Stimulated activated naive B cell treated with anti-CD40 and anti-IgM and Interleukin-4, amounts not matched to agents 10 μg/mL and 1 μg/mL and 100 μg/mL, for 72 hours (primary cell): ENCODE results near the gene PREX1.

Experiments
- ATAC-seq, 2 donors: fragments of 150-1000 bp; cut with Tn5 transposase; replicated peaks; 2 replicates each; pipeline ENCODE4 v1.10.0; 2021; ENCODE audit warnings: moderate library complexity in 1 of 2
- DNase-seq: peaks from one replicate; pipeline ENCODE4 v3.0.0; 2021
- H3K27ac Mint-ChIP-seq: one replicate; pipeline ENCODE4 v1.8.0; 2022; ENCODE audit warnings: mild to moderate bottlenecking, mixed read lengths
- H3K27me3 Mint-ChIP-seq, 2 donors: one replicate each; pipeline ENCODE4 v1.8.0; 2022; ENCODE audit warnings: mixed read lengths in 2 of 2
- H3K36me3 Mint-ChIP-seq, 2 donors: one replicate each; pipeline ENCODE4 v1.8.0; 2022; ENCODE audit warnings: mixed read lengths in 2 of 2, mild to moderate bottlenecking in 1 of 2
- H3K4me1 Mint-ChIP-seq, 2 donors: one replicate each; pipeline ENCODE4 v1.8.0; 2022; ENCODE audit warnings: mixed read lengths in 2 of 2, mild to moderate bottlenecking in 1 of 2
- H3K4me3 Mint-ChIP-seq, 2 donors: one replicate each; pipeline ENCODE4 v1.8.0; 2022; ENCODE audit warnings: mild to moderate bottlenecking in 2 of 2, mixed read lengths in 2 of 2, moderate library complexity in 1 of 2
- H3K9me3 Mint-ChIP-seq, 2 donors: one replicate each; pipeline ENCODE4 v1.8.0; 2022; ENCODE audit warnings: mixed read lengths in 2 of 2, mild to moderate bottlenecking in 1 of 2

Gene PREX1

DNA sequence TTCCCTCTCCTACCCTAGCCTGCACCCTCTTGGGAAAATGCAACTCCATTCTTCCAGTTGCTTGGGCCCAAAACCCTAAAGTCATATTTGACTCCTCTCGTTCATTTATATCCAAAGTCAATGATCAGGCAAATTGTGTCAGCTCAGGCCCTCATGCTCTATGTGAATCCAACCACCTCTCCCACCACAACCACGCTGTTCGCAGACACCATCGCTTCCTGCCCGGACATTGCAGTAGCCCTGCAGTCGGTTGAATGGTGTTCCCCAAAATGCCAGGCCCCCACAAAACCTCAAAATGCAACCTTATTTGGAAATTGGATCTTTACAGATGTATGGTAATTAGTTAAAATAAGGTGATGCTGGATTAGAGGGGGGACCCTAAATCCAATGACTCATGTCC is 98.3 kb downstream of the PREX1 start:
- no peak for ATAC-seq
- H3K27me3 Mint-ChIP-seq: no peaks in the 10 kb centered on the region
- H3K4me1 Mint-ChIP-seq: peaks cover 23 to 26% of the 10 kb centered on the region in 2 donors
- H3K9me3 Mint-ChIP-seq: peaks cover 0 to 3% of the 10 kb centered on the region in 2 donors
- peak overlapping the region; percentile 63 for H3K27ac Mint-ChIP-seq
- no peak overlapping the region for H3K4me3 Mint-ChIP-seq
- no peak for DNase-seq
- H3K36me3 Mint-ChIP-seq: peaks cover 52 to 77% of the 10 kb centered on the region in 2 donors

DNA sequence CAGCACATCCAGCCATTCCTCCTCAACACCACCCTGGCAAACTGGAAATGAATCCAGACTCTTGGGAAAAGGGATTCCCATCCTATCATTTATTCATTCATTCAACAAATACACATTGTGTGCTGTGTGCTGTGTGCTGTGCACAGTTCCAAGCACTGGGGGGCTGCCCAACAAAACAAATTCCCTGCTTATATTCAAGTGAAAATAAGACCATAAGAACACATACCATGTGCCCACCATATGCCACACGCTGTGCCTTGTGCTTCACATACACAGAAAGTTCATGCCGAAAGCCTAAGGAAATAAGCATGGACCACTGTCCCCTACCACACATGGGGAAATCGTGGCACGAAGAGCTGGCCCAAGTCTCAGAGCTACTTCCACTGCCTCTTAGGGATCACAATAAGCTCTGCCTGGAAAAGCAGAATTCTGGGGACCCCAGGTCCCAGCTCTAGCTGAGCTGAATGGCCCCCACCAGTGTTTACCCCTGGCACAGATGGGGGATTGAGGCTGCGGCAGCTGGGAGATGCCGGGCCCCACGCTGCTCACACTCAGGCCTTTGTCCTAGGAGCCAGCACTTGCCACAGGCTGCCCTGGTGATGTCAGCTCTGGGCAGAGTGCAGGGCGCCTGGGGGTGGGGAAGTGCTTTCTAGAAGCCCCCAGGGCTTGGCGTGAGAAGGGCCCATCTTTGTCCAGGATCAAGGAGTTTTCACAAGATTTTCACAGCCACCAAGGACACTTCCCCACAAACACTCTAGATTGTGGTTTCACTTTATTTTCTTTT is 99.6 kb downstream of the PREX1 start:
- Mint-ChIP-seq H3K9me3 (peaks cover 0 to 3% of the 10 kb centered on the region in 2 donors), H3K27me3 (no peaks in the 10 kb centered on the region), H3K36me3 (peaks cover 43 to 72% of the 10 kb centered on the region in 2 donors), H3K4me1 (peaks cover 30 to 37% of the 10 kb centered on the region in 2 donors), H3K4me3 (no peak overlapping the region), H3K27ac (peak overlapping the region; percentile 47)
- DNase-seq (no peak), ATAC-seq (no peak)

DNA sequence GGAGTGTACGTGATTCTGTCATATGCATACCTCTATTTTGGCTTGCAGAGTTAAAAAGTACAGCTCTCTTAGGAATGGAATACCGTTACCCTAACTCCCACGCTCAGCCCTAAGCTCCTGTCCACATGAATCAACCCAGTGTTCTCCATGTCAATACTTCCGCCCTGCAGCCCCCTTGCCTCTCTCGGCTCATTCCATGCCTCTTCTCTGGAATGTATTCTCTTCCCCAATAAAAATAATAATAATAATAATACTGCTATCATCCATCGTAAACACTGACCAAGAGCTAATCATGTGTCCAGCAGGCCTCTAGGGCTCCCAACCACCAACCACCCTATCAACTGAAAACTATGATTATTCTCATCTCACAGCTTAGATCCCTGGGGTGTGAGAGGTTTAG is 100.6 kb downstream of the PREX1 start:
- Mint-ChIP-seq H3K36me3 (peaks cover 39 to 68% of the 10 kb centered on the region in 2 donors), H3K4me1 (peaks cover 39 to 47% of the 10 kb centered on the region in 2 donors), H3K27me3 (no peaks in the 10 kb centered on the region), H3K4me3 (no peak overlapping the region), H3K9me3 (peaks cover 0 to 3% of the 10 kb centered on the region in 2 donors), H3K27ac (no peak overlapping the region)
- DNase-seq: no peak
- no peak for ATAC-seq

DNA sequence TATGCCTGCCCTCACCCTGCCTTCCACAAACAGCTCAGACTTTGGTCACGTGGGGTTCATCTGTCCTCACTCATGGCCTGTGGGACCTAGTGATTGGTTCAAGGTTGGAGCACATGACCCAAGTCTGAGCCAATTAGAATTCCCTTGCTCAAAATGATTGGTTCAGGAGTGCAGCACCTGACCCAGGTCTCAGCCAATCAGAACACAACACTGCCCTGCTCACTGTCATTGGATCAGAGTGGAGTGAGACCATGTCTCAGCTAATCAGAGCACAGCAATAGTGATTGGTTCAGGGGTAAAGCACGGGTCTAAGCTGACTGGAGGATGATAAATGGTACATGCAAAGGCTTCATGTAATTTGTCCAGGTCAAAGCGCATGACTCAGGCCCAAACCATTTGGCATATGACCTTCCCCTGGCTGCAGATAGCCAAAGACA is 102.2 kb downstream of the PREX1 start:
- ATAC-seq (no peak), DNase-seq (no peak)
- Mint-ChIP-seq H3K27me3 (no peaks in the 10 kb centered on the region), H3K36me3 (peaks cover 41 to 69% of the 10 kb centered on the region in 2 donors), H3K9me3 (peaks cover 4 to 6% of the 10 kb centered on the region in 2 donors), H3K4me1 (peaks cover 52 to 56% of the 10 kb centered on the region in 2 donors), H3K4me3 (no peak overlapping the region), H3K27ac (peak overlapping the region; percentile 47)

DNA sequence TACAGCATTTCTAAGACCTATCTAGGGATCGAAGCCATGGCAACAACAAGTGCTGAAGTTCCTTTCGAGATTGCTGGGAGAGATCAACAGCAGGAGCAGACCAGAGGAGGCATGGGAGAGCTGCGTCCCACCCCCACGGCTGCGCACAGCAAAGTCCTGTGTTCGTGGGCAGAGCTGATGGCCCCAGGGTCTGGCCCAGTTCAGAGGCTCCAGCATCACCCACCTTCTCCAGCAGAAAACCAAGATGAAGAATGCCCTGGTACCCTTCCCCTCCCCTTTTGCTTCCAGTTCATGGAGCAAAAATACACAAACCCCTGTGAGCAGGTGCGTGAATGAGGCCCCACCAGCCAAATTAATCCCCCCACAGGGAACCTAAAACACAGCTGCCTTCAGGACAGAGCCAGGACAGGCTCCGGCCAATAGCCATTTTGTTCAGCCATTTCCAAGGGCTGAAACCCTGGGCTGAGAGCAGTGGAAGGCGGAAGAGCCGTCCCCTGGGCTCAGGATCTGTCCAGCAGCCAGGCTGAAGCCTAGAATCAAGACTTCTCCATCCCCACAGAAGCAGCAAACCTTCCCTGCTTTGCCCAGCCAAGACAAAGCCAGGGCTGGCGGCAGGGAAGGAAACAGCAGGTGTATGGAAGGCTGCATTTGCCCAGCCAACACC is 102.8 kb downstream of the PREX1 start:
- no peak overlapping the region for H3K4me3 Mint-ChIP-seq
- peaks cover 52 to 56% of the 10 kb centered on the region in 2 donors for H3K4me1 Mint-ChIP-seq
- DNase-seq (no peak), ATAC-seq (no peak)
- H3K36me3 Mint-ChIP-seq: peaks cover 41 to 70% of the 10 kb centered on the region in 2 donors
- peaks cover 4 to 7% of the 10 kb centered on the region in 2 donors for H3K9me3 Mint-ChIP-seq
- H3K27me3 Mint-ChIP-seq: no peaks in the 10 kb centered on the region
- H3K27ac Mint-ChIP-seq: no peak overlapping the region

DNA sequence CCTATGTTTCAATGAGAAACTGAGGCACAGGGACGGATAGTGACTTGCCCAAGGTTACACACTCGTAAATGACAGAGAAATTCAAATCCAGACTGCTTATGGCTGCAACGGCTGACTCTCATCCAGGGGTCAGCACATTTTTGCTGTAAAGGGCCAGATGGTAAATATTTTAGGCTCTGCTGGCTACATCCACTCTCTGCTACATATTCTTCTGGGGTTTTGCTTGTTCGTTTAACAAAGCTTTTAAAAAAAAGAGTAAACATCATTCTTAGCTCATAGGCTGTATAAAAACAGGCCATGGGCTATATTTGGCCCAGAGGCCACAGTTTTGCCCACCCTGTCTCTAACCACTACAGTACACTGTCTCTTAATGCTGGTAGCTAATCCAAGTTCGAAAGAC is 103.4 kb downstream of the PREX1 start:
- no peak for ATAC-seq
- H3K36me3 Mint-ChIP-seq: peaks cover 40 to 69% of the 10 kb centered on the region in 2 donors
- DNase-seq: no peak

DNA sequence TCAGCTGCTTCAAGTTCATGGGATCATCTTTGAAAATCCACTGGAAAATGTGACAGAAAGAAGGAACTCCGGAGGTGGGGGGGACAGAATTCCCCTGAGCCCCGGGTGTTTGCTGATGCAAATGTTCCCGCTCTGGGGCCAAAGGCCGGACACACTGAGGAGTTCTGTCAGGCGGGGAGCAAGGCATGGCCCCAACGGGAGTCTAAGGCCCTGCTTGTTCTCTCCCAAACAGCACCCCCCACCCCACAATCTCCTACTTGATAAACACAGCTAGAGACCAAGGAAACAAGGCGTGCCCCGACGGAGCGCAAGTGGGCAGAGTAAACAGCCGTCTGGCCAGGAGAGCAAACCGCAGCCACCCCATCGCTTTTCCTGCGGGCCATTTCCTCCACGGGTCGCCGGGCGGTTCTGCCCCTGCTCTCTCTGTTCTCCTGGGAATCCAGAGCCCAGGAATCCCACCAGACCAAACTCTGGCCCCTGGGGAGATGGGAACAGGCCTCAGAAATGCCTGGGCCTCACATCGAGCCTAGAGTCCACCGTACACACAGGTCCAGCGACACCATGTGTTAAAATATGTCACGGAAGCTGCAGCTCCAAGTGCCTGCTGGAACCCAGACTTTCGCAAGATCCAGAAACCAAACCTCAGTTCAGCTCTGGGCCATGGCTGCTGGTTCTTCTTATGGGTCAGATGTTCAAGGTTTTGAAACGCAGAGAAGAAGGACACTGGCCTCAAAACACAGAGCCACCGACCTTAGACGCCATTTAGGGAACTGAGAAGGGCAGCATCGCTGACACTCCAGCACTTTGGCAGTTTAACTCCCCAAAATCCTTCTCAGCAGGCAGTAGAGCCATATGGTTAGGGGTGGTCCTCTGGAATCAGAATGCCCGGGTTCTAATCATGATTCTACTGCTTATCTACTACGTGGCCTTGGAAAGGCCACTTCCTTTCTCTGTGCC is 104.2 kb downstream of the PREX1 start:
- Mint-ChIP-seq H3K27ac (peak overlapping the region; percentile 93), H3K4me1 (peaks cover 57 to 63% of the 10 kb centered on the region in 2 donors), H3K9me3 (peaks cover 7 to 11% of the 10 kb centered on the region in 2 donors), H3K27me3 (no peaks in the 10 kb centered on the region), H3K4me3 (peak overlapping the region in 1 of 2 donors; percentile 13), H3K36me3 (peaks cover 40 to 69% of the 10 kb centered on the region in 2 donors)
- ATAC-seq: no peak
- DNase-seq: no peak

More for the DNA sequence above, 103.4 kb downstream of the PREX1 start:
- Mint-ChIP-seq H3K27me3 (no peaks in the 10 kb centered on the region), H3K9me3 (peaks cover 7 to 11% of the 10 kb centered on the region in 2 donors), H3K27ac (peak overlapping the region; percentile 47), H3K4me1 (peaks cover 53 to 56% of the 10 kb centered on the region in 2 donors), H3K4me3 (no peak overlapping the region)

DNA sequence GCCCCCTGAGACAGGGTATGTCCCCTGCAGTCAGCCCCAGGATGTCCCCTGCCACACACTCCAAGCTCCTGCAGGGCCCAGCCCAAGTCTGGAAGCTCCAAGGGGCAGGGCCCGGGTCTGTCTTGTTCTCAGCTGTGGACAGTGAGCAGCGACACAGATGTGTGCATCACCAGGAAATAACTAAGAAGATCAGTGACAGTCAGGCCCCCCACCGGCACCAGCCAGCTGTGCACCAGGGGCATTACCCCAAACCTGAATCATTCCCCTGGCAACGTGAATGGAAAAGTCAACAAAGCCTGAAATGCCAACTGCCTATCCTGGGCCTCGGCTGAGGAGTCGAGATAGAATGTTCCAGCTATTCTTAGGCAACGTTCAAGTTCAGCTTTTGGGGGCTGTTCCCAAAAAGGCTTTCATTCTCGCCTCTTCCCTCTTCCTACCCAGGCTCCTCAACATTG is 105.0 kb downstream of the PREX1 start:
- peak; percentile 67 to 71 for ATAC-seq
- Mint-ChIP-seq H3K9me3 (peaks cover 7 to 11% of the 10 kb centered on the region in 2 donors), H3K4me3 (peak overlapping the region; percentile 52 to 59), H3K36me3 (peaks cover 40 to 72% of the 10 kb centered on the region in 2 donors), H3K27me3 (no peaks in the 10 kb centered on the region), H3K4me1 (peaks cover 60 to 71% of the 10 kb centered on the region in 2 donors), H3K27ac (peak overlapping the region; percentile 93)
- peak; percentile 35 for DNase-seq

DNA sequence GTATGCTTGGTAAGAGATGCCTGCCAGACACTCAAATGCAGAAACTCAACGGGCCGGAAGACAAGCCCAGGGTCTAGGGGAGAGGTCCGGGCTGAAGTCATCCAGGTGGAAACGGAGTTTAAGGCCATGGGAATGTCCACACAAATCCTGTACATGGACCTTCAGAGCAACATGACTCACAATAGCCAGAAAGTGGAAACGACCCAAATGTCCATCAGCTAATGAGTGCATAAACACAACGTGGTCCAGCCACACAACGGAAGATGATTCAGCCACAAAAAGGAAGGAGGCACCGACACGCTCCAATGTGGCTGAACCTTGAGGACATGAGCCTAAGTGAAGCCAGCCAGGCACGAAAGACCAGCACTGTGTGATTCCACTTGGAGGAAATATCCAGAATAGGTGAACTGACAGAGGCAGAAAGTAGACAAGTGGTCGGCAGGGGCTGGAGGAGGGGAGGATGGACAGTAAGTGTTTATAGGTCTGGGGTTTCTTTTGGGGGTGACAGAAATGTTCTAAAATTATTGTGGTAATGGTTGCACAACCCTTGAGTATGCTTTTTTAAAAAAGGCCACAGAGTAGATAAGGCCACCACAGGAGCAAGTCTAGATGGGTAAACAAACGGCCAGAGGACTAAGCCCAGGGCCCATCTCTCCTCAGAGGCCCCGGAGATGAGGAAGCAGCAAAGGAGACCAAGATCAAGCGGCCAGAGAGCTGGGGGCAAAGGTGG is 105.6 kb downstream of the PREX1 start:
- Mint-ChIP-seq H3K4me1 (peaks cover 63 to 77% of the 10 kb centered on the region in 2 donors), H3K4me3 (peak overlapping the region; percentile 52 to 59), H3K36me3 (peaks cover 39 to 73% of the 10 kb centered on the region in 2 donors), H3K9me3 (peaks cover 7 to 11% of the 10 kb centered on the region in 2 donors), H3K27me3 (no peaks in the 10 kb centered on the region), H3K27ac (peak overlapping the region; percentile 93)
- ATAC-seq (peak; percentile 79 to 81), DNase-seq (peak; percentile 53)

DNA sequence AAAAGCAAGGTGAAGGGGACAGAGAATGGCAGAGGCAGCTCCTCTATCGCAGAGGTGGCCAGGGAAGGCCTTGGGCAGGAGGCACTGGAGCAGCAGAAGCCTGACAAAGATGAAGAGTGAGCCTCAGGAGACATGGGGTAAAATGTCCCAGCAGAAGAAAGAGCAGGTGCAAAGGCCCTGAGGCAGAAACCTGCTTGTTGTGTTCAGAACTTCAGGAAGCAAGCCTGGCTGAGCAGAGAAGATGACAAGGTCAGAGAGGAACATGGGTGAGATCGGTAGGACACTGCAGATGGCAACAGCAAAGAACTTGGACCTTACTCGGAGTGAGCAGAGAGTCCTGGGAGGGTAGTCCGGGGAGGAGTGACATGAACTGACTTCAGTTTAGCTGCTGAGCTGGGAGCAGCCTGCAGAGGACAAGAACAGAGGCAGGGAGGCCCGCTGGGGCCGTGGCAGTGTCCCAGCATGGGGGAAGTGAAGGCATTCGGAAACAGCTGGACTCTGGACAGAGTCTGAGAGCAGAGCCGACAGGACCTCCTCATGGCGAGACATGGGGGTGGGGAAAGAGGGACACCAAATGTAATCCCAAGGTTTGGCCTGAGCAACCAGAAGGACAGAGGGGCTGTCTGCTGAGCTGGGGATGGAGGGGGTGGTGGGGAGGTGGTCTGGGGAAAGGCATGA is 106.3 kb downstream of the PREX1 start:
- DNase-seq (no peak), ATAC-seq (no peak)
- peak overlapping the region; percentile 59 to 61 for H3K4me3 Mint-ChIP-seq
- peak overlapping the region; percentile 93 for H3K27ac Mint-ChIP-seq
- peaks cover 68 to 83% of the 10 kb centered on the region in 2 donors for H3K4me1 Mint-ChIP-seq
- peaks cover 40 to 70% of the 10 kb centered on the region in 2 donors for H3K36me3 Mint-ChIP-seq
- H3K9me3 Mint-ChIP-seq: peaks cover 7 to 11% of the 10 kb centered on the region in 2 donors
- no peaks in the 10 kb centered on the region for H3K27me3 Mint-ChIP-seq

DNA sequence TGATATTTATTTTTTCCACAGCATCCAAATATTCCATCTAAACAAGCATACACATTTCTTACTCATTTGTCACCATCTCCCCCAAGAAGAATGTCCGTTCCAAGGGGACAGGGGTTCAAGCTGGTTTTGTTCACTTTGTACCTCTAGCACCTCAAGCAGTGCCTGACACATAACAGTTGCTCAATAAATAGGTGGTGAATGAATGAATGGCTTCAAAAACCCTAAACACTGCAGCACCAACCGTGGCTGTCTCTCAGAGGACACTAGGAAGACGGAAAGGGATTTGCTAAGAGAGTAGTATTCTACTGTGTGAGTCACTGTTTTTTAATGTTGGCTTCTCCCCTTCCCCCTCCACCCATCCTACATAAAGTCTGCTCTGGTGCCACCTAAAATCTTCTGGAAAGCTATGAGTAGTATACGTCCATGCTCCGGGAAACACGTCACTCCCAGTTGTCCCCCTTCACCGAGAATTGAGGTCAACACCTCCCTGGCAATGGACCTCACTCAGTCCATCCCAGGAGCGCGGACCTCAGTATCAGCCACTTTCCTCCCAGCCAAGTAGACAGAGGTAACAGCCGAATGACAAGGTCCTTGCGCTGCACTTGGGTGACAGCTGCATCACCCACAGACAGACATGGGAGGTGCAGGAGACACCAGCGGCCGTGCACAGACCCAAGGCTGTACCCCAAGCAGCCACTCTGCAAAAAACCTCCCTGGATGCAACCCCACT is 107.4 kb downstream of the PREX1 start:
- H3K4me1 Mint-ChIP-seq: peaks cover 74 to 94% of the 10 kb centered on the region in 2 donors
- no peaks in the 10 kb centered on the region for H3K27me3 Mint-ChIP-seq
- DNase-seq (no peak), ATAC-seq (no peak)
- peak overlapping the region in 1 of 2 donors; percentile 47 for H3K4me3 Mint-ChIP-seq
- H3K9me3 Mint-ChIP-seq: peaks cover 5 to 11% of the 10 kb centered on the region in 2 donors
- H3K27ac Mint-ChIP-seq: peak overlapping the region; percentile 93
- peaks cover 36 to 67% of the 10 kb centered on the region in 2 donors for H3K36me3 Mint-ChIP-seq

DNA sequence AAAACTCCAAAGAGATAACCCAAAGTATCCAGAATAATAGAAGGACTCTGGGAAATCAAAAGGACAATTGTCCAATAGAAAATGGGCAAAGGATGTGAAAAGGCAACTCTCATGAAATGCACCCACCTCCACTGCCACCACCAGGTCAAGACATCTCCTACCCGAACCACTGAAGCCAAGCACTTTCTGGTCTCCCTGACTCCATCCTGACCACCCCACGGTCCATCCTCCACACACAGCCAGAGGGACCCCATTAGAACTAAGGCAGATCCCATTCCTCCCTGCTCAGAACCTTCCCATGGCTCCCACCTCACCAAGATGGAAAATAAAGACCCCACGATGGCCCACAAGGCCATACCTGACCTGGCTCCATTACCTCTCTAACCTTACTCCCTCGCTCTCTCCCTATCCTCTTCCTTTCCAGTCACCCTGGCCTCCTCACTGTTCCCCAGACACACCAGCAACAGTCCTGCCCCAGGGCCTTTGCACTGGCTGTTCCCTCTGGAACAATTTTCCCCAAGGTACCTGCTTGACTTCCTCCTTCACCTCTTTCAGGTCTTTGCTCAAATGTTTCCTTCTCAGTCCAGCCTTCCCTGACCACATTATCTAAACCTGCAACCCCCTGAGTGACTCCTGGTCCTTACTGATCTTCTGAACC is 108.1 kb downstream of the PREX1 start:
- H3K4me1 Mint-ChIP-seq: peaks cover 77 to 95% of the 10 kb centered on the region in 2 donors
- H3K27me3 Mint-ChIP-seq: no peaks in the 10 kb centered on the region
- ATAC-seq (no peak), DNase-seq (no peak)
- H3K36me3 Mint-ChIP-seq: peaks cover 29 to 61% of the 10 kb centered on the region in 2 donors
- peaks cover 4 to 11% of the 10 kb centered on the region in 2 donors for H3K9me3 Mint-ChIP-seq
- peak overlapping the region in 1 of 2 donors; percentile 5 for H3K4me3 Mint-ChIP-seq
- H3K27ac Mint-ChIP-seq: peak overlapping the region; percentile 38
